Fibroblast of villous mesenchyme (primary cell): ENCODE results near the gene DDX11. TPM values are rescaled to one million over a fixed set of nuclear protein-coding genes. Genes with fewer than 3 reads are reported as not detected.

Experiments used
- small RNA-seq: library from RNA; depleted of rRNA; stranded (forward); fragments of <200 nt; gene quantifications from one replicate; pipeline ENCODE3, GENCODE V24; 2012
- total RNA-seq: library from RNA; depleted of rRNA; stranded (reverse); fragments of >200 nt; gene quantifications from 2 replicates; pipeline ENCODE4 v1.2.3, GENCODE V29; 2012

Gene DDX11
- total RNA-seq, 1 donor = 18.1 TPM

Small RNAs within 50 kb of the gene (small RNA-seq; reads per million reads assigned to genes)
- gene RF00072 = not detected

Other genes with a start within 250 kb of the DDX11 start
- 0.32 and 0.43 TPM in 2 replicates for gene TSPAN11, start 147.1 kb upstream of the DDX11 start, total RNA-seq